Mucosa of gallbladder (tissue), 1 donor: Measurements from ENCODE around the gene NAT8. TPM values are rescaled to one million over a fixed set of nuclear protein-coding genes. Genes with fewer than 3 reads are reported as not detected.
"Not testable (repeated sequence)": the region's sequence is repeated elsewhere in the genome, so short reads cannot be mapped to it uniquely, and the experiment has no call there.

Experiments
- DNase-seq: peaks from one replicate; pipeline ENCODE4 v3.0.0-alpha.2; 2020; ENCODE audit warnings: low spot score
- total RNA-seq: library from RNA; stranded (reverse); gene quantifications from one replicate; pipeline ENCODE4 v1.2.1, GENCODE V29; 2021
- donor health status: DM: no; HTN: no; CAD: no.

NAT8 gene
- total RNA-seq, 1 donor from 2014 or later, result 2.4 TPM

DNA sequence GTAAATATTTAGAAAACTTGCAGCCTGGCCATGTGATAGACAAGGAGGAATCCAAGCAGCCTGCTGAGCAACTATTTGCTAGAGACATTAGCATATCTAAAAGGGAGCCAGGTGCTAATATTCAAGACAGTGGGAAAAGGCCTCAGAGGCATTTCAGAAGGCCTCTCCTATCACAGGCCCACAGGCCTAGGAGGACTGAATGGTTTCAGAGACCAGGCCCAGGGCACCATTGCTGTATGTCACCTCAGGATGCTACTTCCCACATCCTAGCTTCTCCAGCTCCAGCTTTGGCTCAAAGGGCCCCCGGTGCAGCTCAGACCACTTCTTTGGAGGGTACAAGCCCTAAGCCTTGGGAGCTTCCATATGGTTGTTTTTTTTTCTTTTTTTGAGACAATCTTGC lies 3.8 kb downstream of the NAT8 start:
- no peak for DNase-seq

DNA sequence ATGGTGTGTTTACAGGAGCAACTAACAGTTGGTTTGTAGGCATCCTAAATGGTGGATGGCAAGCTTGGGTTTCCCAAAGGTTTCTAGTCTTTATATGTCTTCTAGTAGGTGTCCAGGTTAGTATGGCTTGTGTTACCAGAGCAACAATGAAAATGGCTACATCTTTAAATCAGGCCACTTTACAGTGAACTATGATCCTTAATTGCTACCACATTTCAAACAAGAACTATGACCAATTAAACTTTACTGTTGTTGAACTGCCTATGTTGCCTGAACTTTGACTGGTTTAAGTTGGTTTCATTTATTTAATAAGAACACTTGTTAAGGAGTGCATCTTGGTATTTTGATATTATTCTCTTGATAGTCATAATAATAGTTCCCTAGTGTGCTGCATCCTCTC lies 5.2 kb downstream of the NAT8 start:
- not testable (repeated sequence) for DNase-seq

DNA sequence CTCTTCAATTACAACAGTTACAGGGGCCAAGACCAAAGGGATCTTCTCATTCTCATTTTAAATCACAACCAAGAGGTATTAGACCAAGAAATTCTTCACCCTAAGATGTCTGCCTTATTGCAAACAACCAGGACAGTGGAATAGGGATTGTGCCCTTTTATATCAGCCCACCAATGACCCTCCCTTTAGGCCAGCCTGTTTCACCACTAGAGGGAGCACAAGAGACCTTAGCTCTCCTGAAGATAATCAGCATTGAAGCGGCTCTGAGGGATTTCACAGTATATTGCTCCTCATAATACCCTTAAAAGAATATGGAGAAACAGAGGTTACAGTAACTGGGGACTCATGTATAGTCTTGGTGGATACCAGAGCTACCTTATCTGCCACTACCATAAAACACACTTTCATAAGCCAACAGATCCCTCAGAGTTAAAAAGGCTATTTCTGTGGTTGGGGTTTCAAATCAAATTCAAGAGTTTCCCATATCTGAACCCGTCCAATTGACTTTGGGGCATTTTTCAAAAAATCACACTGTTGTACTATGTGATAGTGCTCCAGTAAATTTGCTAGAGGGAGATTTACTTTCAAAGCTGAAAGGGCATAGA lies 11.5 kb downstream of the NAT8 start:
- DNase-seq, result not testable (repeated sequence)

DNA sequence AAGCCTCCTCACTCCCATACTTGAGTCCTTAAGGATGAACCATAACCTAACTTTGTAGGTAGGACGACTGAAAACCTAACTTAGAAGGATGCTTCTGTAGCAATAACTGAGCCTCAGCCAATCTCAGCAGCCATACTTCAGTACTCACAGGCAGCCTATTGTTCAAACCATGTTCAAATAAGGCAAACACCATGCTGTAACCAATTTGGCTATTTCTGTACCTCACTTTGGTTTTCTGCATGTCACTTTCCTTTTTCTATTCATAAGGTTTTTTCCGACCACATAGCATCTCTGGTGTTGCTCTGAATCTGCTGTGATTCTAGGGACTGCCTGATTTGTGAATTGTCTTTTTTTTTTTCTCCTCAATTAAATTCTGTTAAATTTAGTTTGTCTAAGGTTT lies 13.7 kb downstream of the NAT8 start:
- not testable (repeated sequence) for DNase-seq

DNA sequence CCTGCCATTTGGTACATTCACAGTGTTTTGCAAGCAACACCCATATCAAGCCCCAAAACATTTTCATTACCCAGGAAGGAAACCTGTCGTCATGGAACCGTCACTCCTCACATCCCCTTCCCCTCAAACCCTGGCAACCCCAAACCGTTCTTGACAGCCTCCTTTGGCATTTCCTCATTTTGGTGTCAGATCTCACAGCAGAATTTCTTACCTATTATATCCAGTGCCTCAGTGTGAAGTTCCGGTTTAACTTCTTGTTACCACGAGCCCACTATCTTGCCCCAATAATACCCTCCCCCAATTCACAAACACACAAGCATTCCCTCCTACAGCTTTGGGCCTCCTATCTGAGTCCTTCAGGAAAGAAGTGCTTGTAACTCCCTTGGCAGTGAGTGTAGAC lies 16.0 kb downstream of the NAT8 start:
- not testable (repeated sequence) for DNase-seq

DNA sequence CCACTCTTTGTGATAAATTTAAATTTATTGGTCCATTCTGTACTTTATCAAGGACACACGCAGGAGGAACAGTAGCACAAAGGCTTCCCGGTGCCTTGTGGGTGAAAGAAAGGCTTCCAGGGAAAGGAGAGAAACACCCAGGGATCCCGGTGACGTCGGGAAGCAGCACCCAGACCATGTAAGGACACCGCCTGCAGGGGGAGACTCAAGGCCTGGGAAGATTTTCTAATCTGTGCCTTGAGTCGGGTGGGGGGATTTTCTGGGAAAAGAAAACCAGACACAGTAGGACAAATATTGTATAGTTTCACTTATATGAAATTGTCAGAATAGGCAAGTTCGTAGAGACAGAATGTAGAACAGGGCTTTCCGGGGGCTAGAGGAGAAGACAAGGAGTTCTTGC lies 17.6 kb downstream of the NAT8 start:
- DNase-seq, result not testable (repeated sequence)

DNA sequence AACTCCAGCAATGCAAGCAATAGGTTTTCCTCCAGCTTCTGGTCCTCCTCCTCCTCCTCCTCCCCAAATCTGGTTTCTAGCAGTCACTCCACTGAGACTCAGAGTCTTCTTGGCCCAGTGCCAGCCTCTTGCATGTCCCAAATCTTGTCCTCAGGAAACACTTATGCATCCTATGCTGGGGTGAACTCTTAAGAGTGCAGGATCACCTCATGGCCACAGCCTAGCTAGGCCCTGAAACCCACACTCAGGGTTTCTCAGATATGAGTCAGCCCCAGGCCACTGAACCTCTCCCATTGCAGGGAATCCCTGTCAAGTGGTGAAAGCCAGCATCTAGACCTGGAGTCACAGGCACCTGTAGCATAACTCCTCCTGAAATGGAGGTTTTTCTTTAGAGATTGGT lies 18.2 kb downstream of the NAT8 start:
- not testable (repeated sequence) for DNase-seq

DNA sequence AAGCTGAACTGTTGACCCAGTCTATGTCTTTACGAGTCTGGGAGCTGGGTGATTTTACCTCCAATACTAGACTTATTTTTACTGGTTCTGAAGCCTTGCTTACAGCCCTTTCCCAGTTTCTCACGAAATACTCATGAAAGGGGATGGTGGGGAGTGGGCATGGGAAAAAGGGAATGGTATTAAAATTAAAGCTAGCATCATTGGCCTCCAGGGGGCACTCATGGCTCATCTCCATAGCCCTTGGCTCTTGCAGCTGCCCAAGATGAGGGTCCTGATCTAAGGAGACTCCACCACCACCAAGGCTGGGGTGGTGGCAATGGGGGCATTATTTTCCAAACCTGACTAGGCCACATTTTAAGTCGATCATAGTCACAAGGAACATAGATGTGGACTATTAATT lies 22.3 kb downstream of the NAT8 start:
- not testable (repeated sequence) for DNase-seq

DNA sequence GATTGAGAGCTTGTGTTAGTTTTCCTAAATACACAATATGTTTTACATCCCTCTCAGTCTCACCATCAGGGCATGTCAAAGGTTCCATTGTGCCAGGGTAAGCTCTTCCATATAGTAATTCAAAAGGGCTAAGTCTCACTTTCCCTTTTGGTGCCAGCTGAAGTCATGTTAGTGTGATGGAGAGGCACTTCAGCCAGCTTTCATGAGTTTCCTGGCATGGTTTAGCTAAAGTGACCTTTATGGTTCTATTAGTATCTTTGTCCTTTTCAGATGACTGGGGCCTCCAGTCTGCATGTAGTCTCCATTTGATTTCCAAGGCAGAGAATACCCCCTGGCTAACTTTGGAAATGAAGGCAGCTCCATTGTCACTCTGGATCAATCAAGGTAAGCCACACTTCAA lies 27.2 kb downstream of the NAT8 start:
- no peak for DNase-seq

DNA sequence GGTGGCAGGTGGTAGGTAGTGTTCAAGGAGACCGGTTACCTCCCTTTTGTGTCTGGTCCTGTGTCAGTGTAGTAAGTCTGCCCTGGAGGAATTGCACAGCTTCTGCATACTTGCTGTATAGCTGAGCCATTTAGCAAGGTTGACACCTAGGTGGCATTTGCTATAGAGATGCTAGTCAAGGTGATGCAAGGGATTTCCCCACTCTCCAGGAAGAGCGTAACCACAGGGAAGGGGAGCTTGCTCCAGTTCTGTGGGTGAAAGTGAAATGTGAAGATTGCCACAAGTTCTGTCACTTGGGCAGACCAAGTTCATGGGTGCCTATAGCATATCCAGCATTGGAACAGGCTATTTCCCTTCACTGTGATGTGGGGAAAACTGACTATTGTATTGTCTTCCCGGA lies 28.1 kb downstream of the NAT8 start:
- DNase-seq, result no peak

DNA sequence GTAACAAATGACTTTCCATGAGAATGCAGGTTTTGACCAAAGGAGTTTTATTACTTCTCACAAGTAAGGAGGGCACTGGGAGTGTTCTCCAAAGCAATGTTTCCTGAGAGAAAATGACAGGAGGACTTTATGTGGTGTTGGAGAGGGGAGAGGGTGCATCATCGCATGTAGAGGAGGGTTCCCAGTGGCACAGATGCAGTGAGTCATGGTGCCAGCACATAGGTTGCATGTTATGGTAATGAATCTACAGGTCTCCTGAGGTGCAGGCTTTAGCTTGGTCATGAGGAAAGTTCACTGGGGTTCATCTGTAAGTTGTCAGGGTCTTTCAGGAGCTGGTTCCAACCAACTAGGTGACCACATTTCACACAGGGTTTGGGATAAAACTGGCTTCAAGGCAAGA lies 30.4 kb downstream of the NAT8 start:
- no peak for DNase-seq

DNA sequence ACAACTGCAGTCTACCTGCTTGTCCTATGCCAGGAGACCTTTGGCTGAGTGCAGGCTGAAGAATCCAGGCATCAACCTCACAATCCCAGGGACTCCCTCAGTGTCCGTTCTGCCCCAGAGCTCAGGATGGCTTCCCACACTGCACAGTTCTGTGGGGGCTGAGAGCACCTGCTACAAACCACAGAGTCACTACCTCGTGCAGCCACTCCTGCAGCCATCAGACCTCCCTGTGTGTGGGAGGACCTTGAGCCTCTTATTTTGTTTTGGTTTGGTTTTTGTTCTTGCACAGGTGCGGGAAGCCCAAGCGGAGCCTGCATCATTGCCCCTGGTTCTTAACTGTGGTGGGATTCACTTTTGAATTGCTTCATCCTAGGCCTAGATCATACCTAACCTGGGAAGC lies 31.0 kb downstream of the NAT8 start:
- DNase-seq, result no peak

DNA sequence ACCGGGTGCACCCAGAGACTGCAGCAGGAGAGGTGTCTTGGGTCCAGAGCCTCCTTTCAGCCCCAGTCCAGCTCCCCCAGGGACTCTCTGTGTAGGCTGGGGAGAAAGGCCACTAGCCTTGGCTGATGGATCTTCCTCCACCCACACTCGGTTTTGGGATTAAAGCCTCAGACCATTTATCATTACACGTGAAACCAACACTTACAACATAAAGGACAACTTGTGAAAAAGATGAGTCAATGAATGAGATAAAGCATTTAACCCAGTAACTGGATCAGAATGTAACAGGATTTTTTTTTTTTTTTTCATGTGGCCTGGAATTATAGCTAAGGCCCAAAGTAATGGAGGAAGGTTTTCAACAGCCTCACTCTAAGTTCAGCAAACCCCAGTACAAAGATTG lies 32.1 kb downstream of the NAT8 start:
- DNase-seq, result no peak

DNA sequence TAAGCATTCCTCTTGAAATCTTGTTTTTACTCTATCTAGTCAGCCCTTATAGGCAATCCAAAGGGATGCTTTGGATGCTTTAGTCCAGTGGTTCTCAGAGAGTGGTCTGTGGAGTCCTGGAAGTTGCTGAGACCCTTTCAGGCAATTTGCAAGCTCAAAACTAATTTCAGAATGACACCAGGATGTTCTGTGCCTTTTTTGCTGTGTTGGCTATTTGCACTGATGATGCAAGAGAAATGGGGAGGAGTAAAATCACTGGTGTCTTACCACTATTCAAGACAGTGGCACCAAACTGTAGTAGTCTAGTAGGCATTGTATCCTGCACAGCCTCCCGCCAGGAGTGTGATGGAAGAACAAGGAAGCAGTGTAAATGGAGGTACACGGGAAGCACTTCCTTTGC lies 37.6 kb downstream of the NAT8 start:
- DNase-seq, result not testable (repeated sequence)

DNA sequence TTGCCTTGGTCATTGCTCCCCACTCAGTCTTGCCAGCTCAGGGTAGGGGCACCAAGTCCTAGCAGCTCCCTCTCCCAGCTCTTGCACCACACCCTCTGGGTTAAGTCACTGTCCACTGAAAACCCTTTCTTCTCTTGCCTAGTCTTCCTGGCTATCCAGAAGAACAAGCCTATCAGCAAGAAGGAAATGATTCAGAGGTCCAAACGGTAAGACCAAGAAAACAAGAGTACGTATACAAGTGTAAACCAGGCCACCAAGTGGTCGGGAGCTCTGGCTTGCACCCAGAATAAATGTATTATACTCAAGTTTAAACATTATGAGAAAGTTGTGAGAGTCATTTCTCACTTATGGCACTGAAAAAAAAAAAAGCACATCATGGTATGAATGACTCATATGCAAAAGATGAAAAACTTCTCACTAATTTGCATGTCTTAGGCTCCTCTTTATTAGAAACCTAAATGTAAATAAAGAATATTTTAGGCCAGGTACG lies 39.1 kb downstream of the NAT8 start:
- DNase-seq, result not testable (repeated sequence)

DNA sequence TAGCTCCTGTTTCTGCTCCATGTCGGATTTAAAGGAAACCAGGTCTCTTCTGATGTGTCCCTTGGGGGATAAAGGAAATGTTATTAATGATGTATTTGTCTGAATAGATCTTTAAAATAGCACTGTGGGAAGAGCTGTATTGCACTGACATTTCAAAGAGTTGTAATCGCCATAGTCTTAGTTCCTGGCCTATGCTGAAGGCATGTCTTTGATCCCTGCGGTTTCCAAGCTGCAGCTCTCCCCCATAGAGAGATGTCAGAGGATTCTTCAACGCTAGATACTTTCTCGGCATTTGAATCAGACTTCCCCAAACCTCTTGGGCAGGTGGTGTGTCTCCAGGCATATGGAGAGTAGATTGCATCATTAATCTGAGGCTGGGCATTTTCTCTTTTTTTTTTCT lies 40.4 kb downstream of the NAT8 start:
- no peak for DNase-seq

DNA sequence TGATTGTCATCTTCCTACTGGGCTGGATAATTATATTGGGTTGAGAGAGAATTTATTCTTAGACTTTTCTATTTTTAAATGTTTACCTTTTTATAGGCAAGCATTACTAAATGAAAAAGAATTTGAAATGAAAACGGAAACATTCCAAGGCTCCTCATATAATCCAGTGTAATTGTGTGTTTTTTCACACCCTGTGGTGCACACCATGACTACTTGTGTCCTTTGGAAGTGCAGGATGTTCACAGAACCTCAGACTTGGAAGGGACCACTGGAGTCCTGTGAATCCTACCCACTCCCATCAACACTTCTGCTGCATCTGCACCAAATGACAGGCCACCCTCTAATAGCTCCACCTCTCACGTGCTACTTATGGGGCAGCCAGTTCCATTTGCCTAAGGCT lies 48.0 kb downstream of the NAT8 start:
- no peak for DNase-seq

DNA sequence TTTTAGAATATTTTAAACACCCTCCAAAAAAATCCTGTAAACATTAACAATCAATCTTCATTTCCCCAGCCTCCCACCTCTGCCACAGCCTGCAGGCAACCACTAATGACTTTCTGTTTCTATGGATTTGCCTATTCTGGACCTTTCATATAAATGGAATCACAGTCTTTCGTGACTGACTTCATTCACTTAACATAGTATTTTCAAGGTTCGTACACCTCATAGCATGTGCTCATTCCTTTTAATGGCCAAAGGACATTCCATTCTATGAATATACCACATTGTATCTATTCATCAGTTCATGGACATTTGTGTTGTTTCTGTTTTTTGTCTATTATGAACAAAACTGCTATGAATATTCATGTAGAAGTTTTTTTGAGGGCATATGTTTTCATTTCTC lies 48.5 kb downstream of the NAT8 start:
- DNase-seq, result no peak

Other genes with a start within 250 kb of the NAT8 start
- gene TPRKB, start 94.9 kb upstream of the NAT8 start, total RNA-seq, result 16.8 TPM
- gene DUSP11, start 137.7 kb upstream of the NAT8 start, total RNA-seq, result 18.2 TPM
- not detected for gene C2orf78, start 141.8 kb upstream of the NAT8 start, total RNA-seq
- gene STAMBP, start 186.5 kb upstream of the NAT8 start, total RNA-seq, result 49.0 TPM